ENCODE measurements around the gene CIDEB. TPM values are rescaled to one million over a fixed set of nuclear protein-coding genes. Genes with fewer than 3 reads are reported as not detected.

Gene CIDEB
- total and polyA plus RNA-seq, 2 of the 13 experiments (the other 11 are each of a cell fraction or from before 2014, with no cell fraction given) = 35.8 to 110 TPM

DNA sequence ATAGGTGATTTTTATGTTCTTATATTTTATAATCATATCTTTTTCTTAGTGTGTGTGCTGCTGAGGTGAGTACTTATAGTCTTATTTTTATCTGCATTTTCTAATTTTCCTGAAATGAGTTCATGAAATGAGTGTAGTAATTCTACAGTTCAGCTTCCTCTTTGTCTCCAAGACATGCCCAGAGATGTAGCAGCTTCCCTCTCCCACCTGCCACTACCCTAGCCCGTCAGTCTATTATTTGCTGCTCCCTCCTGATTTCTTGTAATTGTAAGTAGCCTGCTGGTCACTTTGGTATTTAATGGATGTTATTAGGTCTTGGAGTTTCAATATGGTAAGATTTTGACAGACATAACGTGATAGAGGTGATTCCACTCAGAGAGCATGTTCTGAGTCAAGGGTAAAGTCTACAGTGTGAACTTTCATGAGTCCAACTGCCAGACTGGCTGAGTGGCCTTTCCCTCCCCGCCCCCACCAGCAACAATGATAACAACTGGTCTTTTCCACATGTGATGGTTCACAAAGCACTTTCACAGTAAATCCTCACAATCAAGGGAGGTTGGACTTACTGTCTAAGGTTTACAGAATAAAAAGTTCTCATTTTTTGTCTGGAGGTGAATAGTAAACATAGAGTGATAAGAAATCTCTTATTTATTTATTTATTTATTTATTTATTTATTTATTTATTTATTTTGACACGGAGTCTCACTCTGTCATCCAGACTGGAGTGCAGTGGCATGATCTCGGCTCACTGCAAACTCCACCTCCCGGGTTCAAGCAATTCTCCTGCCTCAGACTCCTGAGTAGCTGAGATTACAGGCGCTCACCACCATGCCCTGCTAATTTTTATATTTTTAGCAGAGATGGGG, 36.3 kb upstream of the CIDEB start (continued):
- TF ChIP-seq, protein P1, sequence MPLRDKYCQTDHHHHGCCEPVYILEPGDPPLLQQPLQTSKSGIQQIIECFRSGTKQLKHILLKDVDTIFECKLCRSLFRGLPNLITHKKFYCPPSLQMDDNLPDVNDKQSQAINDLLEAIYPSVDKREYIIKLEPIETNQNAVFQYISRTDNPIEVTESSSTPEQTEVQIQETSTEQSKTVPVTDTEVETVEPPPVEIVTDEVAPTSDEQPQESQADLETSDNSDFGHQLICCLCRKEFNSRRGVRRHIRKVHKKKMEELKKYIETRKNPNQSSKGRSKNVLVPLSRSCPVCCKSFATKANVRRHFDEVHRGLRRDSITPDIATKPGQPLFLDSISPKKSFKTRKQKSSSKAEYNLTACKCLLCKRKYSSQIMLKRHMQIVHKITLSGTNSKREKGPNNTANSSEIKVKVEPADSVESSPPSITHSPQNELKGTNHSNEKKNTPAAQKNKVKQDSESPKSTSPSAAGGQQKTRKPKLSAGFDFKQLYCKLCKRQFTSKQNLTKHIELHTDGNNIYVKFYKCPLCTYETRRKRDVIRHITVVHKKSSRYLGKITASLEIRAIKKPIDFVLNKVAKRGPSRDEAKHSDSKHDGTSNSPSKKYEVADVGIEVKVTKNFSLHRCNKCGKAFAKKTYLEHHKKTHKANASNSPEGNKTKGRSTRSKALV (CRISPR knock-in tag; IDR thresholded peaks at IDR 0.05) = no peak
- TF ChIP-seq AHR (CRISPR knock-in tag; IDR thresholded peaks at IDR 0.05) = no peak
- no peak for TF ChIP-seq ZC3H13 (CRISPR knock-in tag; IDR thresholded peaks at IDR 0.05)
- TF ChIP-seq CEBPB (IDR thresholded peaks at IDR 0.05; ENCODE audit: borderline replicate concordance, low read depth, low read length) = no peak
- TF ChIP-seq HHEX (CRISPR knock-in tag; IDR thresholded peaks at IDR 0.05) = no peak
- no peak for TF ChIP-seq ZNF598 (CRISPR knock-in tag; IDR thresholded peaks at IDR 0.05; ENCODE audit: borderline replicate concordance)
- TF ChIP-seq, protein P2, sequence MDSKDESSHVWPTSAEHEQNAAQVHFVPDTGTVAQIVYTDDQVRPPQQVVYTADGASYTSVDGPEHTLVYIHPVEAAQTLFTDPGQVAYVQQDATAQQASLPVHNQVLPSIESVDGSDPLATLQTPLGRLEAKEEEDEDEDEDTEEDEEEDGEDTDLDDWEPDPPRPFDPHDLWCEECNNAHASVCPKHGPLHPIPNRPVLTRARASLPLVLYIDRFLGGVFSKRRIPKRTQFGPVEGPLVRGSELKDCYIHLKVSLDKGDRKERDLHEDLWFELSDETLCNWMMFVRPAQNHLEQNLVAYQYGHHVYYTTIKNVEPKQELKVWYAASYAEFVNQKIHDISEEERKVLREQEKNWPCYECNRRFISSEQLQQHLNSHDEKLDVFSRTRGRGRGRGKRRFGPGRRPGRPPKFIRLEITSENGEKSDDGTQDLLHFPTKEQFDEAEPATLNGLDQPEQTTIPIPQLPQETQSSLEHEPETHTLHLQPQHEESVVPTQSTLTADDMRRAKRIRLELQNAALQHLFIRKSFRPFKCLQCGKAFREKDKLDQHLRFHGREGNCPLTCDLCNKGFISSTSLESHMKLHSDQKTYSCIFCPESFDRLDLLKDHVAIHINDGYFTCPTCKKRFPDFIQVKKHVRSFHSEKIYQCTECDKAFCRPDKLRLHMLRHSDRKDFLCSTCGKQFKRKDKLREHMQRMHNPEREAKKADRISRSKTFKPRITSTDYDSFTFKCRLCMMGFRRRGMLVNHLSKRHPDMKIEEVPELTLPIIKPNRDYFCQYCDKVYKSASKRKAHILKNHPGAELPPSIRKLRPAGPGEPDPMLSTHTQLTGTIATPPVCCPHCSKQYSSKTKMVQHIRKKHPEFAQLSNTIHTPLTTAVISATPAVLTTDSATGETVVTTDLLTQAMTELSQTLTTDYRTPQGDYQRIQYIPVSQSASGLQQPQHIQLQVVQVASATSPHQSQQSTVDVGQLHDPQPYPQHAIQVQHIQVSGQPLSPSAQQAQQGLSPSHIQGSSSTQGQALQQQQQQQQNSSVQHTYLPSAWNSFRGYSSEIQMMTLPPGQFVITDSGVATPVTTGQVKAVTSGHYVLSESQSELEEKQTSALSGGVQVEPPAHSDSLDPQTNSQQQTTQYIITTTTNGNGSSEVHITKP (CRISPR knock-in tag; IDR thresholded peaks at IDR 0.05; ENCODE audit: low read depth) = no peak
- TF ChIP-seq ZNF570 (CRISPR knock-in tag; IDR thresholded peaks at IDR 0.05; ENCODE audit: borderline replicate concordance) = no peak
- no peak for TF ChIP-seq ZNF383 (CRISPR knock-in tag; IDR thresholded peaks at IDR 0.05; ENCODE audit: borderline replicate concordance)
- no peak for TF ChIP-seq ZNF816 (CRISPR knock-in tag; IDR thresholded peaks at IDR 0.05; ENCODE audit: borderline replicate concordance)
- no peak for TF ChIP-seq ZNF775 (CRISPR knock-in tag; IDR thresholded peaks at IDR 0.05; ENCODE audit: borderline replicate concordance)
- no peak for TF ChIP-seq ZBTB21 (CRISPR knock-in tag; IDR thresholded peaks at IDR 0.05)
- TF ChIP-seq ZNF354B (CRISPR knock-in tag; IDR thresholded peaks at IDR 0.05) = no peak
- no peak for TF ChIP-seq ZNF850 (CRISPR knock-in tag; conservative IDR thresholded peaks at IDR 0.05)
- no peak for TF ChIP-seq ZNF33A (CRISPR knock-in tag; IDR thresholded peaks at IDR 0.05; ENCODE audit: borderline replicate concordance)
- peak; percentile 43; the same call in 1 of the 2 replicates for TF ChIP-seq ZFX (CRISPR knock-in tag; IDR thresholded peaks at IDR 0.05; ENCODE audit: low read depth)
- TF ChIP-seq NKX3-1 (CRISPR knock-in tag; IDR thresholded peaks at IDR 0.05) = no peak
- TF ChIP-seq ZNF616 (CRISPR knock-in tag; IDR thresholded peaks at IDR 0.05; ENCODE audit: low read depth) = no peak
- TF ChIP-seq ZGPAT (CRISPR knock-in tag; IDR thresholded peaks at IDR 0.05) = 0 out of 2 replicates have a peak, but pooled peaks have one; percentile 39
- TF ChIP-seq, protein P3, sequence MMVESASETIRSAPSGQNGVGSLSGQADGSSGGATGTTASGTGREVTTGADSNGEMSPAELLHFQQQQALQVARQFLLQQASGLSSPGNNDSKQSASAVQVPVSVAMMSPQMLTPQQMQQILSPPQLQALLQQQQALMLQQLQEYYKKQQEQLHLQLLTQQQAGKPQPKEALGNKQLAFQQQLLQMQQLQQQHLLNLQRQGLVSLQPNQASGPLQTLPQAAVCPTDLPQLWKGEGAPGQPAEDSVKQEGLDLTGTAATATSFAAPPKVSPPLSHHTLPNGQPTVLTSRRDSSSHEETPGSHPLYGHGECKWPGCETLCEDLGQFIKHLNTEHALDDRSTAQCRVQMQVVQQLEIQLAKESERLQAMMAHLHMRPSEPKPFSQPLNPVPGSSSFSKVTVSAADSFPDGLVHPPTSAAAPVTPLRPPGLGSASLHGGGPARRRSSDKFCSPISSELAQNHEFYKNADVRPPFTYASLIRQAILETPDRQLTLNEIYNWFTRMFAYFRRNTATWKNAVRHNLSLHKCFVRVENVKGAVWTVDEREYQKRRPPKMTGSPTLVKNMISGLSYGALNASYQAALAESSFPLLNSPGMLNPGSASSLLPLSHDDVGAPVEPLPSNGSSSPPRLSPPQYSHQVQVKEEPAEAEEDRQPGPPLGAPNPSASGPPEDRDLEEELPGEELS (CRISPR knock-in tag; IDR thresholded peaks at IDR 0.05) = no peak

Measured in HepG2 (cell line).